Measurements from ENCODE around the gene DCP2.
A peak's percentile ranks its signal among the peaks of the same experiment; 100 is the strongest.
"Not testable (repeated sequence)": the region's sequence is repeated elsewhere in the genome, so short reads cannot be mapped to it uniquely, and the experiment has no call there.

Gene DCP2

DNA sequence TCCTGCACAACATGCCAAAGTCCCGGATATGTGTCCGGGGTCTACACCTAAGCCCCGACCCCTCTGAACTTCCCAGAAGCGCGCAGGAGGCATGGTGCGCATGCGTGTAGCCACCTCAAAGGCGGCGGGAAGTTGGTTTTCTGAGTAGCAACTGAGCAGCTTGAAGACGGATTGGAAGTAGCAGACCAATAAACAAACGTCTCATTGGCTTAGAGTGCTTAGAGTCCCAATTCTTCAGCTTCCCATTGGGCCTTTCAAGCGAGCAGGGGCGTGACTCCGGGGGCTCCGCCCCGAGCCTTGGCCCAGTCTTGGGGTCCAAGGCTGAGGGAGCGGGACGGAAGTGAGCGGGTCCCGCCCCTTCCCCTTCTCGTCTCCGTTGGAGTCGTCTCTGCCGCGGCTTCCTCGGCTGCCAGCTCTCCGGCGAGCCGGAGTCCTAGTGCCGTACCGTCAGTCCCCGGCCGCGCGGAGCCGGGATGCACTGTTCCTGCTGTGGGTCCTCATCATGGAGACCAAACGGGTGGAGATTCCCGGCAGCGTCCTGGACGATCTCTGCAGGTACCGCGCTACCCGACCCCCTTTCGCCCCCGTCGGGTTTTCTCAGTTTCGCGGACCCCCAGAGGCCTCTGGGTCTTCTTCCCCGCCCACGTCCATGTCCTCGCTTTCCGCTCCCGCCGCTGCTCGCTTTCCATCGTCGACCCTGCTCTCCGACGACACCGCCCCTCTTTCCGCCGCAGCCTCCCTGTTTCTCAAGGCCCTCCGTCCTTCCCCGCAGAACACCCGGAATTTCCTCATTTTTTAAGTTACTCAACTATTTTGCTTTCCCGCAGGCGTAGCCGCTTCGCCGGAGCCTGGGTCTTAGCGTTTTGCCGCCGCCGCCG lies at the start of gene DCP2:
Gene DCP2 (plus strand): TSS at position 367 of the 878 bp plus-strand sequence. CDS start 136 bp downstream, at position 503.
- peak; percentile 99 for DNase-seq (ENCODE audit: low read depth)

- no peak for DNase-seq (ENCODE audit: low read depth)
Measured at GRCh38 chr5:112929336-112930081, 47.1 kb upstream of the DCP2 start.

DNA sequence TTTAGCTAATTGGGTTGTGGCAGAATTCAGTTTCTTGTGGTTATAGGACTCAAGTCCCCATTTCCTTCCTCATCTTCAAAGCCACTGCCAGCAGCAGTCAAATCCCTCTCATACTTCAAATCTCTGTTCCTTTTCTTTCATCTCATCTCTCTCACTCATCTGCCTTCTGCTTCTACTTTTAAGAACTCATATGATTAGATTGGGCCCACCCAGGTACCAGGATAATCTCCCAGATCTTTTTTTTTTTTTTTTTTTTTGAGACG lies 46.6 kb upstream of the DCP2 start:
- no peak for DNase-seq (ENCODE audit: low read depth)

GRCh38 chr5:112931473-112931872 lies 45.1 kb upstream of the DCP2 start:
- DNase-seq (ENCODE audit: low read depth), result no peak

GRCh38 chr5:112933105-112933504 lies 43.5 kb upstream of the DCP2 start:
- no peak for DNase-seq (ENCODE audit: low read depth)

GRCh38 chr5:112933651-112934365 lies 42.8 kb upstream of the DCP2 start:
- peak; percentile 68 for DNase-seq (ENCODE audit: low read depth)

GRCh38 chr5:112934366-112934663 lies 42.3 kb upstream of the DCP2 start:
- no peak for DNase-seq (ENCODE audit: low read depth)

DNA sequence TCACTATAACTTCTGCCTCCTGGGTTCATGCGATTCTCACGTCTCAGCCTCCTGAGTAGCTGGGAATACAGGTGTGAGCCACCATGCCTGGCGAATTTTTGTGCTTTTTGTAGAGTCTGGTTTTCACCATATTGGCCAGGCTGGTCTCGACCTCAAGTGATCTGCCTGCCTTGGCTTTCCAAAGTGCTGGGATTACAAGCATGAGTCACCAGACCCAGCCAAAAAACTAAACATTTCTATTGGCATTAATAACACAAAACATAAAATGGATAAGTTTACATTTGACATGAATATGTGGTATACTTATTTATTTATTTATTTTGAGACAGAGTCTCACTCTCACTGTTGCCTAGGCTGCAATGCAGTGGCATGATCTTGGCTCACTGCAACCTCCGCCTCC lies 40.9 kb upstream of the DCP2 start:
- no peak for DNase-seq (ENCODE audit: low read depth)

DNA sequence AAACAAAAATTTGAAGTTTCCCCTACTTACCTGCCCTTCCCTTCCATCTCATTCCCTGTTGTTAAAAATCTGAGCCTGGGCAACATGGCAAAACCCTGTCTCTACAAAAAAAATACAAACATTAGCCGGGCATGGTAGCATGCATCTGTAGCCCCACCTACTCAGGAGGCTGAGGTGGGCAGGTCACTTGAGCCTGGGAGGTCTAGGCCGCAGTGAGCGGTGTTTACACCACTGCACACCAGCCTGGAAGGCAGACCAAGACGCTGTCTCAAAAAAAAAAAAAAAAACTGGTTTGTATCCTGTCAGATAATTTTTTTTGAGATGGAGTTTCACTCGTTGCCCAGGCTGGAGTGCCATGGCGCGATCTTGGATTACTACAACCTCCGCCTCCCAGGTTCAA lies 38.3 kb upstream of the DCP2 start:
- DNase-seq (ENCODE audit: low read depth), result no peak

GRCh38 chr5:112940670-112941069 lies 35.9 kb upstream of the DCP2 start:
- DNase-seq (ENCODE audit: low read depth), result no peak

GRCh38 chr5:112948458-112948857 lies 28.1 kb upstream of the DCP2 start:
- DNase-seq (ENCODE audit: low read depth), result no peak

DNA sequence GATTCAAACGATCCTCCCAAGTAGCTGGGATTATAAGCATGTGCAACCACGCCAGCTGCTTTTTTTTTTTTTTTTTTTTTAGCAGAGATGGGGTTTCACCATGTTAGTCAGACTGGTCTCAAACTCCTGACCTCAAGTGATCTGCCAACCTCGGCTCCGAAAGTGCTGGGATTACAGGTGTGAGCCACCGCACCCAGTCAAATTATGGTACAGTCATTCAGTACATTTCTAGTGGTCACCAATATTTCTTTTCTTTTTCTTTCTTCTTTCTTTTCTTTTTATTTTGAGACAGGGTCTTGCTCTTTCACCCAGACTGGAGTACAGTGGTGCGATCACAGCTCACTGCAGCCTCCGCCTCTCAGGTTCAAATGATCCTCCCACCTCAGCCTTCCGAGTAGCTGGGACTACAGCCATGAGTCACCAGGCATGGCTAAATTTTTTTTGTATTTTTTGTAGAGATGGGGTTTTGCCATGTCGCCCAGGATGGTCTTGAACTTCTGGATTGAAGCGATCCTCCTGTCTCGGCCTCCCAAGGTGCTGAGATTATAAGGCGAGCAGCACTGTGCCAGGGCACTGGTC lies 25.4 kb upstream of the DCP2 start:
- no peak for DNase-seq (ENCODE audit: low read depth)

- DNase-seq (ENCODE audit: low read depth), result no peak
Measured at GRCh38 chr5:112956606-112957005, 20.0 kb upstream of the DCP2 start.

DNA sequence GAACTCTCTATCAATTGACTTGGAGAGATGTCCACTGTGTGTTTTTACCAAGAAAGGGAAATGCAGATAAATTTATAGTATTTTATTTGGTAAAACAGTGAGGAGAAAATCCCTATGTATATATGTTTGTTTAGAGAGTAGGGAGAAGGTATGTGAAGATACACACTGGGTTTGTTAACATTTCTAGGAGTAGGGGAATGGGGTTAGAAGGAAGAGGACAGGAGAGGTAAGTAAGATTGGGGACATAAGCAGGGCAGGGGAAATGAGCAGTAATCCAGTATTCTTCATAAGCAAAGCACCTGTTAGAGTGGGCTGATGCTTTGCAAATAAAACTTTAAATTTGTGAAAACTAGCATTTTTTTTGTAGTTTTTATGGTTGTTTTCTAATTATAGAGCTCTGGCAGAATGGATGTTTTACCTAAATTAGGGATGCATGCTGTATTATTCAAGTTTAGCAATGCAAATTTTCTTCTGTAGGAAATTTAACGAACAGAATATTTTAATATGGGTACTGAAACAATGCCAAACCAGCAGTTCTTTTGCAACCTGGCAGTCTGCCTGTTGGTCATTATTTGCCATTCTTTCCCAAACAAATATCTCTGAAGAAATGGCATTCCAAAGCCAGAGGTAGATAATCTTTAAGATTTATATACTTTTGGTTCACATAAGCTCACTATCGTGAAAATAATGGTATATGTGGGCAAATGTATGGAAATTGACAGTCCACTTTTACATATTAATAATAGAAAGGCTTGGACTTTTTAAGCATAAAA lies 19.4 kb upstream of the DCP2 start:
- DNase-seq (ENCODE audit: low read depth), result no peak

- peak; percentile 98 for DNase-seq (ENCODE audit: low read depth)
Measured at GRCh38 chr5:112958093-112959088, 18.2 kb upstream of the DCP2 start.

DNA sequence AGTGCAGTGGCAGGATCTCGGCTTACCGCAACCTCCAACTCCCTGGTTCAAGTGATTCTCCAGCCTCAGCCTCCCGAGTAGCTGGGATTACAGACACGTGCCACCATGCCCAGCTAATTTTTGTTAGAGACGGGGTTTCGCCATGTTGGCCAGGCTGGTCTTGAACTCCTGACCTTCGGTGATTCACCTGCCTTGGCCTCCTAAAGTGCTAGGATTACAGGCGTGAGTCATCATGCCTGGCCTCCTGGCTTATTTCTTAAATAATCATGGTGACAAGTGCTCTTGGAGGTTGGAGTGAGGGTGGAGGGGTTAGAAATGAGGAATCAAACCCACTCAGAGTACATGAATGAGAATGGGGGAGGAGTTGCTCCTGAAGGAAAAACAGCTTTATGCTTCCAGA lies 16.7 kb upstream of the DCP2 start:
- DNase-seq (ENCODE audit: low read depth), result peak; percentile 60

- no peak for DNase-seq (ENCODE audit: low read depth)
Measured at GRCh38 chr5:112960315-112960714, 16.3 kb upstream of the DCP2 start.

- no peak for DNase-seq (ENCODE audit: low read depth)
Measured at GRCh38 chr5:112960863-112961504, 15.6 kb upstream of the DCP2 start.

- DNase-seq (ENCODE audit: low read depth), result not testable (repeated sequence)
Measured at GRCh38 chr5:112963374-112963733, 13.2 kb upstream of the DCP2 start.

DNA sequence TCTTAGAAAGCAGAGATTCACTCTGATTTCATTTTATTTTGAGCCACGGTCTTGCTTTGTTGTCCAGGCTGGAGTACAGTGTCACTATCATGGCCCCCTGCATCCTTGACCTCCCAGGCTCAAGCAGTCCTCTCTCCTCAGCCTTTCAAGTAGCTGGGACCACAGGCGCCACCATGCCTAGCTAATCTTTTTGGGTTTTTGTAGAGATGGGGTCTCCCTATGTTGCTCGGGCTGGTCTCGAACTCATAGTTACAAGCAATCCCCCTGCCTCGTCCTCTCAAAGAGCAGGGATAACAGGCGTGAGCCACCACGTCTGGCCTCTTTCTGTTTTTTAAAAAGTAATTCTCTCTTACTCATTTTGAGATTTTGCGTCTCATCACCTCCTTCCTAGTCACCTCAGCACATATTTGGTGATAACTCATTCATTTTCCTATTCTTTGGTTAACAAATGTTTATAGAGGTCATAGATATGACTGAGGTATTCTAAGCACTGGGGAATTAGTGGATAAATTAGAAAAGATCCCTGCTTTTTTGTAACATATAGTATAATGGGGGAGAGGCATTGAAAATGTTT lies 10.8 kb upstream of the DCP2 start:
- DNase-seq (ENCODE audit: low read depth), result no peak

Data from stromal cell of bone marrow (primary cell).